ENCODE results near the gene PACC1.

Gene PACC1
- long read RNA-seq, transcript TMEM206-201 (8 exons, 2,475 nt), result major isoform, 329 of 423 reads
- long read RNA-seq, partial matches to known transcripts, result 18 of 423 reads
- long read RNA-seq, other reads (novel, unspliced or antisense), result 76 of 423 reads

GRCh38 chr1:212414328-212415106 lies at the start of gene PACC1:
TSS of gene PACC1 (minus strand) at chr1:212414886. CDS start at chr1:212414757, 129 bp downstream.
- Histone ChIP-seq H3K27me3 (ENCODE audit: insufficient read depth, poor library complexity, severe bottlenecking) (no peaks in the 10 kb centered on the region), H3K27ac (replicated peaks) (peak within 1 kb of the TSS; percentile 91), H3K4me3 (replicated peaks; ENCODE audit: insufficient read depth, low read length) (peak within 1 kb of the TSS; percentile 87)
- no peak for TF ChIP-seq POLR2AphosphoS5 (IDR thresholded peaks at IDR 0.05; ENCODE audit: low read depth)
- TF ChIP-seq GABPA (IDR thresholded peaks at IDR 0.05; ENCODE audit: low read depth), result 0 out of 2 replicates have a peak, but pooled peaks have one; percentile 18
- no peak for TF ChIP-seq CTCF (IDR thresholded peaks at IDR 0.05; ENCODE audit: insufficient read depth, low read length)
- TF ChIP-seq REST (IDR thresholded peaks at IDR 0.05; ENCODE audit: insufficient replicate concordance, low read depth), result no peak
- peak; percentile 99 for TF ChIP-seq SPI1 (IDR thresholded peaks at IDR 0.05; ENCODE audit: borderline replicate concordance, low read depth)
- DNase-seq (ENCODE audit: low read depth in 1 of 2, low spot score in 1 of 2), result peak; percentile 97 to 98

GRCh38 chr1:212463565-212464285 lies 49.0 kb upstream of the PACC1 start:
- H3K27me3 ChIP-seq (ENCODE audit: insufficient read depth, poor library complexity, severe bottlenecking), result no peaks in the 10 kb centered on the region
- H3K27ac ChIP-seq (replicated peaks), result no peak overlapping the region
- DNase-seq (ENCODE audit: low read depth in 1 of 2, low spot score in 1 of 2), result no peak
- TF ChIP-seq SPI1 (IDR thresholded peaks at IDR 0.05; ENCODE audit: borderline replicate concordance, low read depth) (no peak), POLR2AphosphoS5 (IDR thresholded peaks at IDR 0.05; ENCODE audit: low read depth) (no peak), REST (IDR thresholded peaks at IDR 0.05; ENCODE audit: insufficient replicate concordance, low read depth) (no peak), GABPA (IDR thresholded peaks at IDR 0.05; ENCODE audit: low read depth) (no peak), CTCF (IDR thresholded peaks at IDR 0.05; ENCODE audit: insufficient read depth, low read length) (no peak)
- no peak overlapping the region for H3K4me3 ChIP-seq (replicated peaks; ENCODE audit: insufficient read depth, low read length)

GRCh38 chr1:212461916-212462660 lies 47.4 kb upstream of the PACC1 start:
- TF ChIP-seq POLR2AphosphoS5 (IDR thresholded peaks at IDR 0.05; ENCODE audit: low read depth), result no peak
- no peak for TF ChIP-seq SPI1 (IDR thresholded peaks at IDR 0.05; ENCODE audit: borderline replicate concordance, low read depth)
- no peak for TF ChIP-seq GABPA (IDR thresholded peaks at IDR 0.05; ENCODE audit: low read depth)
- no peak for TF ChIP-seq CTCF (IDR thresholded peaks at IDR 0.05; ENCODE audit: insufficient read depth, low read length)
- H3K4me3 ChIP-seq (replicated peaks; ENCODE audit: insufficient read depth, low read length), result no peak overlapping the region
- no peak for DNase-seq (ENCODE audit: low read depth in 1 of 2, low spot score in 1 of 2)
- no peak overlapping the region for H3K27ac ChIP-seq (replicated peaks)
- H3K27me3 ChIP-seq (ENCODE audit: insufficient read depth, poor library complexity, severe bottlenecking), result no peaks in the 10 kb centered on the region
